Erythroblast (primary cell): ENCODE data around the gene SPSB4.

Experiments
- GATA1 ChIP-seq: IDR thresholded peaks from 2 replicates; pipeline ENCODE4 v1.6.1; 2011; ENCODE audit warnings: low read depth, mild to moderate bottlenecking, control low read depth, low read length, moderate library complexity
- POLR2A ChIP-seq: IDR thresholded peaks from 2 replicates; pipeline ENCODE4 v1.6.1; 2011; ENCODE audit warnings: mild to moderate bottlenecking, low read length

DNA sequence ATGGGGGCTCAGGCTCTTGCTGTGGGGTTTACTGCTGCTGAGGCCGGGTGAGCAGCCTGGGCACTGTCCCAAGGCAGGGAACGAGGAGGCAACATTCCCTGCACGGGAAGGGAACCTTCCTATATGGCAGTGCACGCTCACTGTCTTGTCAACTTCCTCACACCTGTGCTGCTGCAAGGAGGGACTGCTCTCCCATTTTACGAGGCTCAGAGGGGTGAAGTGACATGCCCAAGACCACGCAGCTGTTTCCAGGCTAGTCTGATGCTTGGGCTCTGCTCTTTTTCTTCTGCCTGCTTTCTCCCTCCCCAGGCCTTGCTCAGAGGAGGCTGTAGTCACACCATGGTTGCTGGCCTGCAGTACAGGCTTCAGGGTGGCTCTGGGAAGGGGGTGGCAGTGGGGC is 41.5 kb downstream of the SPSB4 start:
- TF ChIP-seq POLR2A (no peak), GATA1 (no peak)
